ENCODE data around the gene IL20RB. TPM values are rescaled to one million over a fixed set of nuclear protein-coding genes. Genes with fewer than 3 reads are reported as not detected.

Gene IL20RB
- total RNA-seq, 2 donors from 2014 or later: 0.52 TPM; not detected in 1

DNA sequence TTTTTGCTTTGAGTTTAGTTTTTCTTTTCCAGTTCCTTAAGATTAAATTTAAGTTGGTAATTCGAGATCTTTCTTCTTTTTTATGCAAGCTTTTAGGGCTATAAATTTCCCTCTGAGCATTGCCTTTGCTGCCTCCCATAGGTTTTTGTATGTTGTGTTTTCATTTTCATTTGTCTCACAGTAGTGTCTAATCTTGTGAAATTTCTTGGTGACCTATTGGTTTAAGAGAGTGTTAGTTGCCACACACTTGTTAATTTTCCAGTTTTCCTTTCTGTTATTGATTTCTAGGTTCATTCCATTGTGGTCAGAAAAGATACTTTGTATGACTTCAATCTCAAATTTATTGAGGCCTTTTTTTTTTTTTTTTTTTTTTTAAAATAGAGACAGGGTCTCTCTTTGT, 18.3 kb upstream of the IL20RB start:
- no peak for DNase-seq
- no peak for ATAC-seq
- Histone ChIP-seq H3K4me1 (peaks cover 7% of the 10 kb centered on the region), H3K36me3 (replicated peaks in 1 of 2; ENCODE audit: insufficient read depth in 1 of 2, low read depth in 2 of 2) (no peaks in the 10 kb centered on the region), H3K4me3 (no peak overlapping the region), H3K27ac (no peak overlapping the region), H3K27me3 (no peaks in the 10 kb centered on the region), H3K9me3 (peaks cover 0 to 3% (median 0%) of the 10 kb centered on the region in 3 donors)
- WGBS, 2 donors: 82 to 93% methylated on average over 1 of the region's 1 CpG
- intact Hi-C loops (cut with DNase I): no loop called here
- TF ChIP-seq, protein P1, sequence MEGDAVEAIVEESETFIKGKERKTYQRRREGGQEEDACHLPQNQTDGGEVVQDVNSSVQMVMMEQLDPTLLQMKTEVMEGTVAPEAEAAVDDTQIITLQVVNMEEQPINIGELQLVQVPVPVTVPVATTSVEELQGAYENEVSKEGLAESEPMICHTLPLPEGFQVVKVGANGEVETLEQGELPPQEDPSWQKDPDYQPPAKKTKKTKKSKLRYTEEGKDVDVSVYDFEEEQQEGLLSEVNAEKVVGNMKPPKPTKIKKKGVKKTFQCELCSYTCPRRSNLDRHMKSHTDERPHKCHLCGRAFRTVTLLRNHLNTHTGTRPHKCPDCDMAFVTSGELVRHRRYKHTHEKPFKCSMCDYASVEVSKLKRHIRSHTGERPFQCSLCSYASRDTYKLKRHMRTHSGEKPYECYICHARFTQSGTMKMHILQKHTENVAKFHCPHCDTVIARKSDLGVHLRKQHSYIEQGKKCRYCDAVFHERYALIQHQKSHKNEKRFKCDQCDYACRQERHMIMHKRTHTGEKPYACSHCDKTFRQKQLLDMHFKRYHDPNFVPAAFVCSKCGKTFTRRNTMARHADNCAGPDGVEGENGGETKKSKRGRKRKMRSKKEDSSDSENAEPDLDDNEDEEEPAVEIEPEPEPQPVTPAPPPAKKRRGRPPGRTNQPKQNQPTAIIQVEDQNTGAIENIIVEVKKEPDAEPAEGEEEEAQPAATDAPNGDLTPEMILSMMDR (IDR thresholded peaks at IDR 0.05): no peak
- TF ChIP-seq POLR2A (IDR thresholded peaks at IDR 0.05): no peak

DNA sequence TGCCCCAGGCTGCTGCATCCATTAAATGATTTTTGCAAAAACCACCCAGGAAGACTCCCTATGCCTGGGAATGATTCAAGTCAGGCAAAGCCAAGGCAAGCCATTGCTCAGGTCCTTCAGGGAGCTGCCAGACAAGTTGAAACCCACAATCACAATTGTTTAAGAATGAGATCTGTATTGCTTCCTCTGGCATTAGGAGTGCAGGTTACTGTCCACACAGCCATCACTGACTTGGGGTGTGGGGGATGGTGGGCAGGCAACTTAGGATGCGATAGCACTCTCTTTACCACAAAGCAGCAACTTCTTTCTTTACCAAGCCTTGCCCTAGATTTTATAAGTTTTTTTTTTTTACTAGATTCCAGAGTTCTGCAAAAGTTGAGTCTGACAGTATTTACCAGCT, 15.0 kb upstream of the IL20RB start:
- DNase-seq: no peak
- H3K27ac ChIP-seq: no peak overlapping the region
- peaks cover 0 to 4% of the 10 kb centered on the region in 2 donors for H3K36me3 ChIP-seq (replicated peaks in 1 of 2; ENCODE audit: insufficient read depth in 1 of 2, low read depth in 2 of 2)
- intact Hi-C loops (cut with DNase I): no loop called here
- H3K27me3 ChIP-seq: no peaks in the 10 kb centered on the region
- no peaks in the 10 kb centered on the region for H3K9me3 ChIP-seq
- peaks cover 7% of the 10 kb centered on the region for H3K4me1 ChIP-seq
- ATAC-seq: no peak
- no peak for TF ChIP-seq POLR2A (IDR thresholded peaks at IDR 0.05)
- TF ChIP-seq, protein P1 (IDR thresholded peaks at IDR 0.05): no peak
- H3K4me3 ChIP-seq: no peak overlapping the region
- 83 to 92% methylated on average over 1 of the region's 1 CpG for WGBS, 2 donors

GRCh38 chr3:136943436-136943835, 14.3 kb upstream of the IL20RB start:
- H3K36me3 ChIP-seq (replicated peaks in 1 of 2; ENCODE audit: insufficient read depth in 1 of 2, low read depth in 2 of 2): peaks cover 0 to 5% of the 10 kb centered on the region in 2 donors
- no peak overlapping the region for H3K4me3 ChIP-seq
- WGBS, 2 donors: 75 to 82% methylated on average over 3 of the region's 3 CpGs
- H3K4me1 ChIP-seq: peaks cover 1% of the 10 kb centered on the region
- no peak for TF ChIP-seq POLR2A (IDR thresholded peaks at IDR 0.05)
- TF ChIP-seq, protein P1 (IDR thresholded peaks at IDR 0.05): no peak
- DNase-seq (no peak), ATAC-seq (no peak)
- H3K27ac ChIP-seq: no peak overlapping the region
- intact Hi-C loops (cut with DNase I): no loop called here
- H3K27me3 ChIP-seq: no peaks in the 10 kb centered on the region
- no peaks in the 10 kb centered on the region for H3K9me3 ChIP-seq

GRCh38 chr3:136946978-136947377, 10.8 kb upstream of the IL20RB start:
- WGBS, 2 donors: 76 to 90% methylated on average over 1 of the region's 1 CpG
- no peaks in the 10 kb centered on the region for H3K9me3 ChIP-seq
- peaks cover 0 to 6% of the 10 kb centered on the region in 2 donors for H3K36me3 ChIP-seq (replicated peaks in 1 of 2; ENCODE audit: insufficient read depth in 1 of 2, low read depth in 2 of 2)
- H3K27me3 ChIP-seq: no peaks in the 10 kb centered on the region
- no peaks in the 10 kb centered on the region for H3K4me1 ChIP-seq
- TF ChIP-seq, protein P1 (IDR thresholded peaks at IDR 0.05): no peak
- no peak for TF ChIP-seq POLR2A (IDR thresholded peaks at IDR 0.05)
- no peak for DNase-seq
- no peak overlapping the region for H3K27ac ChIP-seq
- intact Hi-C loops (cut with DNase I): no loop called here
- ATAC-seq: no peak
- H3K4me3 ChIP-seq: no peak overlapping the region

- DNase-seq (no peak), ATAC-seq (no peak)
- intact Hi-C loops (cut with DNase I): no loop called here
- 46 to 50% methylated on average over 2 of the region's 2 CpGs for WGBS, 2 donors
- H3K4me3 ChIP-seq: no peak overlapping the region
- H3K9me3 ChIP-seq: no peaks in the 10 kb centered on the region
- peaks cover 0 to 6% of the 10 kb centered on the region in 2 donors for H3K36me3 ChIP-seq (replicated peaks in 1 of 2; ENCODE audit: insufficient read depth in 1 of 2, low read depth in 2 of 2)
- TF ChIP-seq, protein P1 (IDR thresholded peaks at IDR 0.05): no peak
- H3K27ac ChIP-seq: no peak overlapping the region
- no peaks in the 10 kb centered on the region for H3K27me3 ChIP-seq
- no peaks in the 10 kb centered on the region for H3K4me1 ChIP-seq
Measured at GRCh38 chr3:136947477-136947876, 10.3 kb upstream of the IL20RB start.
